Measurements from ENCODE around the gene SLC16A9.

SLC16A9 gene

GRCh38 chr10:59709395-59710125 lies at the start of gene SLC16A9:
SLC16A9 (minus strand) TSS chr10:59709850; CDS start chr10:59684291, 25,559 bp downstream.
- H3K27ac ChIP-seq, result peak within 1 kb of the TSS; percentile 87
- DNase-seq, result peak; percentile 92
- H3K36me3 ChIP-seq, result peaks cover 3% of the 10 kb centered on the region; the same call in 1 of the 2 replicates
- peak within 1 kb of the TSS; percentile 84 for H3K4me3 ChIP-seq (ENCODE audit: low read depth, low read length)
- peak; percentile 62 for TF ChIP-seq CTCF (IDR thresholded peaks at IDR 0.05; ENCODE audit: low read depth, low read length)
- H3K27me3 ChIP-seq (ENCODE audit: insufficient read depth, low read depth, severe bottlenecking), result no peaks in the 10 kb centered on the region
- H3K9me3 ChIP-seq (ENCODE audit: severe bottlenecking), result no peaks in the 10 kb centered on the region

GRCh38 chr10:59757966-59758365 lies 48.3 kb upstream of the SLC16A9 start:
- Histone ChIP-seq H3K4me3 (ENCODE audit: low read depth, low read length) (no peak overlapping the region), H3K27me3 (ENCODE audit: insufficient read depth, low read depth, severe bottlenecking) (no peaks in the 10 kb centered on the region), H3K9me3 (ENCODE audit: severe bottlenecking) (no peaks in the 10 kb centered on the region), H3K27ac (no peak overlapping the region), H3K36me3 (no peaks in the 10 kb centered on the region)
- DNase-seq, result no peak
- no peak for TF ChIP-seq CTCF (IDR thresholded peaks at IDR 0.05; ENCODE audit: low read depth, low read length)

GRCh38 chr10:59754951-59755350 lies 45.3 kb upstream of the SLC16A9 start:
- Histone ChIP-seq H3K36me3 (no peaks in the 10 kb centered on the region), H3K27me3 (ENCODE audit: insufficient read depth, low read depth, severe bottlenecking) (no peaks in the 10 kb centered on the region), H3K4me3 (ENCODE audit: low read depth, low read length) (no peak overlapping the region), H3K9me3 (ENCODE audit: severe bottlenecking) (no peaks in the 10 kb centered on the region), H3K27ac (no peak overlapping the region; the same call in 1 of the 2 replicates)
- no peak for DNase-seq
- TF ChIP-seq CTCF (IDR thresholded peaks at IDR 0.05; ENCODE audit: low read depth, low read length), result no peak

- peak within 1 kb of the TSS; percentile 72 for H3K27ac ChIP-seq
- H3K27me3 ChIP-seq (ENCODE audit: insufficient read depth, low read depth, severe bottlenecking), result no peaks in the 10 kb centered on the region
- no peak for DNase-seq
- peaks cover under 1% of the 10 kb centered on the region for H3K9me3 ChIP-seq (ENCODE audit: severe bottlenecking)
- no peaks in the 10 kb centered on the region for H3K36me3 ChIP-seq
- H3K4me3 ChIP-seq (ENCODE audit: low read depth, low read length), result peak within 1 kb of the TSS; percentile 37
- TF ChIP-seq CTCF (IDR thresholded peaks at IDR 0.05; ENCODE audit: low read depth, low read length), result no peak
These were observed 43.6 kb upstream of the SLC16A9 start, which contains the start of gene MRLN for GRCh38 chr10:59753267-59753666. MRLN (minus strand) TSS chr10:59753455.

- peak overlapping the region; percentile 72 for H3K27ac ChIP-seq
- no peak for DNase-seq
These were observed 42.8 kb upstream of the SLC16A9 start for GRCh38 chr10:59752278-59752940.

More at GRCh38 chr10:59752278-59752940, 42.8 kb upstream of the SLC16A9 start:
- TF ChIP-seq CTCF (IDR thresholded peaks at IDR 0.05; ENCODE audit: low read depth, low read length), result no peak
- Histone ChIP-seq H3K27me3 (ENCODE audit: insufficient read depth, low read depth, severe bottlenecking) (no peaks in the 10 kb centered on the region), H3K9me3 (ENCODE audit: severe bottlenecking) (peaks cover 3% of the 10 kb centered on the region), H3K36me3 (no peaks in the 10 kb centered on the region), H3K4me3 (ENCODE audit: low read depth, low read length) (peak overlapping the region; percentile 37)

All from WERI-Rb-1 (cell line).